H9 (cell line): Measurements from ENCODE around the gene OR5M8. TPM values are rescaled to one million over a fixed set of nuclear protein-coding genes. Genes with fewer than 3 reads are reported as not detected.

Source experiments
- DNase-seq: peaks from one replicate; pipeline ENCODE4 v3.0.0-alpha.2; 2017
- H2AFZ ChIP-seq: one replicate; pipeline ENCODE4 v1.6.1; 2013; ENCODE audit warnings: mild to moderate bottlenecking, low read length, control low read depth, moderate library complexity
- H2AK5ac ChIP-seq: 2 replicates; pipeline ENCODE4 v1.6.1; 2013; ENCODE audit warnings: low read length, control low read depth, mixed read lengths; ENCODE audit not compliant: insufficient read length
- H2BK120ac ChIP-seq: one replicate; pipeline ENCODE4 v1.6.1; 2013; ENCODE audit warnings: low read depth, mild to moderate bottlenecking, low read length, control low read depth, inconsistent platforms; ENCODE audit not compliant: poor library complexity, severe bottlenecking
- H2BK12ac ChIP-seq: 2 replicates; pipeline ENCODE4 v1.6.1; 2013; ENCODE audit warnings: low read length, control low read depth, mixed read lengths, low read depth; ENCODE audit not compliant: insufficient read length
- H2BK15ac ChIP-seq: 2 replicates; pipeline ENCODE4 v1.6.1; 2013; ENCODE audit warnings: low read depth, low read length, control low read depth
- H2BK20ac ChIP-seq: one replicate; pipeline ENCODE4 v1.6.1; 2013; ENCODE audit warnings: low read depth, mild to moderate bottlenecking, low read length, control low read depth, inconsistent platforms; ENCODE audit not compliant: poor library complexity, severe bottlenecking
- H2BK5ac ChIP-seq: 2 replicates; pipeline ENCODE4 v1.6.1; 2013; ENCODE audit warnings: low read length, control low read depth, mixed read lengths; ENCODE audit not compliant: insufficient read length
- H3K14ac ChIP-seq: 2 replicates; pipeline ENCODE4 v1.6.1; 2013; ENCODE audit warnings: low read length, control low read depth; ENCODE audit not compliant: insufficient read depth
- H3K18ac ChIP-seq: 2 replicates; pipeline ENCODE4 v1.6.1; 2013; ENCODE audit warnings: low read depth, mild to moderate bottlenecking, mixed read lengths, low read length, control low read depth; ENCODE audit not compliant: insufficient read length
- H3K23ac ChIP-seq: 2 replicates; pipeline ENCODE4 v1.6.1; 2013; ENCODE audit warnings: low read length, control low read depth, mixed read lengths, low read depth; ENCODE audit not compliant: insufficient read length
- H3K23me2 ChIP-seq: 2 replicates; pipeline ENCODE4 v1.6.1; 2013; ENCODE audit warnings: low read depth, mild to moderate bottlenecking, mixed read lengths, low read length, control low read depth; ENCODE audit not compliant: insufficient read length, poor library complexity, severe bottlenecking
- H3K27ac ChIP-seq: 2 replicates; pipeline ENCODE4 v1.5.1; 2013; ENCODE audit warnings: low read length, control low read depth, mixed read lengths, low read depth; ENCODE audit not compliant: insufficient read length
- H3K27me3 ChIP-seq: 2 replicates; pipeline ENCODE4 v1.6.1; 2013; ENCODE audit warnings: low read length, control low read depth, inconsistent platforms; ENCODE audit not compliant: insufficient read depth
- H3K4ac ChIP-seq: 2 replicates; pipeline ENCODE4 v1.6.1; 2013; ENCODE audit warnings: low read depth, mild to moderate bottlenecking, control low read depth, inconsistent platforms, low read length, moderate library complexity
- H3K4me1 ChIP-seq: 2 replicates; pipeline ENCODE4 v1.6.1; 2013; ENCODE audit warnings: low read length, control low read depth, inconsistent platforms; ENCODE audit not compliant: insufficient read depth
- H3K4me2 ChIP-seq: 2 replicates; pipeline ENCODE4 v1.6.1; 2013; ENCODE audit warnings: low read length, control low read depth, mixed read lengths; ENCODE audit not compliant: insufficient read length, insufficient read depth
- H3K56ac ChIP-seq: 2 replicates; pipeline ENCODE4 v1.6.1; 2013; ENCODE audit warnings: low read depth, mild to moderate bottlenecking, mixed read lengths, low read length, control low read depth; ENCODE audit not compliant: insufficient read length
- H3K79me1 ChIP-seq: 2 replicates; pipeline ENCODE4 v1.6.1; 2013; ENCODE audit warnings: low read depth, mild to moderate bottlenecking, moderate library complexity, low read length, control low read depth, inconsistent platforms; ENCODE audit not compliant: insufficient read depth, poor library complexity, severe bottlenecking
- H3K79me2 ChIP-seq: 2 replicates; pipeline ENCODE4 v1.6.1; 2013; ENCODE audit warnings: low read length, control low read depth, inconsistent platforms; ENCODE audit not compliant: insufficient read depth
- H3K9ac ChIP-seq: 2 replicates; pipeline ENCODE4 v1.6.1; 2013; ENCODE audit warnings: low read length, control low read depth, mixed read lengths; ENCODE audit not compliant: insufficient read length; ENCODE audit errors: extremely low read depth
- H3K9me3 ChIP-seq: one replicate; pipeline ENCODE4 v1.6.1; 2013; ENCODE audit warnings: low read depth, low read length, inconsistent platforms; ENCODE audit not compliant: control insufficient read depth
- H3T11ph ChIP-seq: one replicate; pipeline ENCODE4 v1.6.1; 2013; ENCODE audit warnings: mild to moderate bottlenecking, low read length, control low read depth, inconsistent platforms
- H4K20me1 ChIP-seq: one replicate; pipeline ENCODE4 v1.6.1; 2013; ENCODE audit not compliant: control insufficient read depth, insufficient read length, insufficient read depth
- H4K5ac ChIP-seq: 2 replicates; pipeline ENCODE4 v1.6.1; 2013; ENCODE audit warnings: low read depth, mild to moderate bottlenecking, mixed read lengths, low read length, control low read depth; ENCODE audit not compliant: insufficient read length
- H4K8ac ChIP-seq: replicated peaks from 2 replicates; pipeline ENCODE4 v1.6.1; 2013; ENCODE audit warnings: low read length, control low read depth, mixed read lengths, low read depth; ENCODE audit not compliant: insufficient read length
- H4K91ac ChIP-seq: 2 replicates; pipeline ENCODE4 v1.6.1; 2013; ENCODE audit warnings: low read depth, mild to moderate bottlenecking, moderate library complexity, mixed read lengths, low read length, control low read depth; ENCODE audit not compliant: insufficient read length
- H3K27ac Mint-ChIP-seq, 3 experiments: 2 replicates in 2 of 3; 3 replicates in 1 of 3; pipeline ENCODE4 v1.8.0; 2020 to 2021; ENCODE audit warnings: mixed read lengths in 3 of 3, mild to moderate bottlenecking in 1 of 3, moderate library complexity in 1 of 3
- H3K27me3 Mint-ChIP-seq: 2 replicates; pipeline ENCODE4 v1.8.0; 2021; ENCODE audit warnings: low read depth, mild to moderate bottlenecking, moderate library complexity, mixed read lengths
- H3K36me3 Mint-ChIP-seq, 3 experiments: 2 replicates in 2 of 3; 3 replicates in 1 of 3; pipeline ENCODE4 v1.8.0; 2020 to 2021; ENCODE audit warnings: low read depth in 3 of 3, mixed read lengths in 3 of 3; ENCODE audit not compliant: insufficient read depth in 1 of 3
- H3K4me1 Mint-ChIP-seq, 2 experiments: 2 replicates each; pipeline ENCODE4 v1.8.0; 2020; ENCODE audit warnings: mixed read lengths in 2 of 2
- H3K4me3 Mint-ChIP-seq, 2 experiments: 2 replicates in 1 of 2; 3 replicates in 1 of 2; pipeline ENCODE4 v1.8.0; 2020 to 2021; ENCODE audit warnings: mild to moderate bottlenecking in 2 of 2, mixed read lengths in 2 of 2, moderate library complexity in 1 of 2
- H3K9me3 Mint-ChIP-seq, 2 experiments: 2 replicates in 1 of 2; 3 replicates in 1 of 2; pipeline ENCODE4 v1.8.0; 2020; ENCODE audit warnings: mild to moderate bottlenecking in 2 of 2, mixed read lengths in 2 of 2, moderate library complexity in 1 of 2
- CTCF ChIP-seq: fragments of 200-600 bp; sonication (generic); conservative IDR thresholded peaks from 3 replicates; pipeline ENCODE4 v1.8.0; 2021; ENCODE audit warnings: antibody characterized with exemption, mild to moderate bottlenecking
- WGBS: extraction: QIAGEN DNeasy Blood & Tissue Kit; methylation state at CpG from one replicate; pipeline ENCODE4 v1.1.7; 2013; ENCODE audit warnings: missing lambda C conversion rate, low lambda C conversion rate, mixed read lengths; ENCODE audit not compliant: insufficient read length; ENCODE audit errors: extremely low coverage; 5-methylcytosine and 5-hydroxymethylcytosine counted together
- total RNA-seq: library from RNA; stranded (reverse); gene quantifications from 2 replicates; pipeline ENCODE4 v1.2.1, GENCODE V29; 2021

The OR5M8 gene
- total RNA-seq, 1 experiment from 2014 or later, result not detected

DNA sequence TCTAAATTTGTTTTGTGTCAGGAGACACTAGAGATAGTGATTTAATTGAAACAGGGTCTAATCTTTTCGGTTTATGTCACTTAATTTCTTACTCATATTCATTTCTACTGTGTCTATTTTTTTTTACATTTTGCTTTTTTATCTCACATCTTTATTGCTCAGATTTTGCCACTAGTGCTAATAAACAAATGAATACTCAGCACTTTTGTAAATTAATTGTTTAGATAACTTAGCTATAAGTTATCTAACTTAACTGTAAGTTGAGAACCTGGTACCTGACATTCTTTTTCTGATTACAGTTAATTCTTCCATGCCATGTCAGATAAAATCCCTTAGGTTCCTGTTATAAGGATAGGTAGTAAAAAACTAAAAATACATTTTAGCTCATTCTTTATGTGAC lies 22.1 kb upstream of the OR5M8 start:
- Histone ChIP-seq H4K20me1 (no peaks in the 10 kb centered on the region), H3K14ac (no peak overlapping the region), H3K27me3 (no peaks in the 10 kb centered on the region), H2BK5ac (no peak overlapping the region), H2AK5ac (no peak overlapping the region), H2BK120ac (no peak overlapping the region), H4K5ac (no peak overlapping the region), H3T11ph (no peak overlapping the region), H4K8ac (no peak overlapping the region), H3K23ac (no peak overlapping the region), H3K56ac (no peak overlapping the region), H3K9me3 (peaks cover 8% of the 10 kb centered on the region), H4K91ac (no peak overlapping the region), H3K23me2 (no peaks in the 10 kb centered on the region), H2AFZ (no peak overlapping the region), H3K18ac (no peak overlapping the region), H3K79me2 (no peaks in the 10 kb centered on the region), H2BK12ac (no peak overlapping the region), H3K27ac (no peak overlapping the region), H3K4me1 (no peaks in the 10 kb centered on the region), H2BK20ac (no peak overlapping the region), H3K9ac (no peak overlapping the region), H3K4me2 (no peak overlapping the region), H3K79me1 (no peaks in the 10 kb centered on the region), H3K4ac (no peak overlapping the region), H2BK15ac (no peak overlapping the region)
- TF ChIP-seq CTCF, result no peak
- Mint-ChIP-seq H3K36me3 (no peaks in the 10 kb centered on the region), H3K9me3 (peaks cover 0 to 18% of the 10 kb centered on the region in 2 experiments; a peak in 3 of 5 replicates), H3K4me1 (peaks cover 0 to 2% of the 10 kb centered on the region in 2 experiments; a peak in 1 of 4 replicates), H3K4me3 (no peak overlapping the region), H3K27me3 (no peaks in the 10 kb centered on the region), H3K27ac (no peak overlapping the region)
- WGBS, result no CpG with 5 or more reads among the region's 1 CpG
- DNase-seq, result no peak
